Measurements from ENCODE around the gene TSHZ2.

TSHZ2 gene

GRCh38 chr20:53338716-53339115 is 366.6 kb downstream of the TSHZ2 start:
- Histone ChIP-seq H3K4me1 (no peaks in the 10 kb centered on the region), H3K36me3 (no peaks in the 10 kb centered on the region; the same call in 1 of the 2 replicates), H3K27me3 (no peaks in the 10 kb centered on the region), H3K9me3 (no peaks in the 10 kb centered on the region), H3K4me3 (ENCODE audit: low read depth, low read length) (no peak overlapping the region)
- no peak for TF ChIP-seq CTCF (IDR thresholded peaks at IDR 0.05; ENCODE audit: low read depth, low read length)
- DNase-seq = no peak

- Histone ChIP-seq H3K9me3 (no peaks in the 10 kb centered on the region), H3K36me3 (no peaks in the 10 kb centered on the region), H3K4me1 (no peaks in the 10 kb centered on the region), H3K27me3 (no peaks in the 10 kb centered on the region), H3K4me3 (ENCODE audit: low read depth, low read length) (no peak overlapping the region)
- DNase-seq = no peak
- TF ChIP-seq CTCF (IDR thresholded peaks at IDR 0.05; ENCODE audit: low read depth, low read length) = no peak
Measured at GRCh38 chr20:53342429-53342828, 370.3 kb downstream of the TSHZ2 start.

GRCh38 chr20:53343448-53343847 is 371.3 kb downstream of the TSHZ2 start:
- Histone ChIP-seq H3K27me3 (no peaks in the 10 kb centered on the region), H3K36me3 (no peaks in the 10 kb centered on the region), H3K9me3 (no peaks in the 10 kb centered on the region), H3K4me1 (no peaks in the 10 kb centered on the region), H3K4me3 (ENCODE audit: low read depth, low read length) (no peak overlapping the region)
- no peak for TF ChIP-seq CTCF (IDR thresholded peaks at IDR 0.05; ENCODE audit: low read depth, low read length)
- DNase-seq = no peak

- Histone ChIP-seq H3K4me3 (ENCODE audit: low read depth, low read length) (no peak overlapping the region), H3K4me1 (no peaks in the 10 kb centered on the region), H3K27me3 (no peaks in the 10 kb centered on the region), H3K9me3 (no peaks in the 10 kb centered on the region), H3K36me3 (no peaks in the 10 kb centered on the region)
- DNase-seq = no peak
- TF ChIP-seq CTCF (IDR thresholded peaks at IDR 0.05; ENCODE audit: low read depth, low read length) = no peak
Measured at GRCh38 chr20:53344891-53345290, 372.7 kb downstream of the TSHZ2 start.

- DNase-seq = no peak
- H3K4me3 ChIP-seq (ENCODE audit: low read depth, low read length) = no peak overlapping the region
- no peaks in the 10 kb centered on the region for H3K27me3 ChIP-seq
- no peaks in the 10 kb centered on the region for H3K36me3 ChIP-seq
- no peak for TF ChIP-seq CTCF (IDR thresholded peaks at IDR 0.05; ENCODE audit: low read depth, low read length)
- H3K4me1 ChIP-seq = no peaks in the 10 kb centered on the region
- no peaks in the 10 kb centered on the region for H3K9me3 ChIP-seq
Measured at GRCh38 chr20:53345536-53346334, 373.6 kb downstream of the TSHZ2 start.

- no peak for TF ChIP-seq CTCF (IDR thresholded peaks at IDR 0.05; ENCODE audit: low read depth, low read length)
- Histone ChIP-seq H3K4me3 (ENCODE audit: low read depth, low read length) (no peak overlapping the region), H3K27me3 (no peaks in the 10 kb centered on the region), H3K4me1 (no peaks in the 10 kb centered on the region), H3K36me3 (no peaks in the 10 kb centered on the region), H3K9me3 (no peaks in the 10 kb centered on the region)
- DNase-seq = no peak
Measured at GRCh38 chr20:53346335-53346648, 374.1 kb downstream of the TSHZ2 start.
